Stimulated activated CD4-positive, alpha-beta T cell treated with anti-CD3 and anti-CD28 coated beads, Interleukin-15, amount 100 ng/mL, for 48 hours (primary cell): ENCODE measurements around the gene MAL.

Experiments used
- DNase-seq, 2 donors: peaks; one replicate each; pipeline ENCODE4 v3.0.0-alpha.2; 2020; ENCODE audit warnings: low read depth in 2 of 2

MAL gene

GRCh38 chr2:95025406-95026319 is at the start of gene MAL:
MAL (plus strand) TSS chr2:95025708; CDS start chr2:95025793, 85 bp downstream.
- DNase-seq: no peak

- no peak for DNase-seq
These were observed 47.7 kb upstream of the MAL start for GRCh38 chr2:94977826-94978225.

- no peak for DNase-seq
These were observed 46.6 kb upstream of the MAL start for GRCh38 chr2:94978917-94979316.

GRCh38 chr2:94979406-94980375 is 45.8 kb upstream of the MAL start:
- no peak for DNase-seq

- DNase-seq: no peak
These were observed 45.1 kb upstream of the MAL start for GRCh38 chr2:94980406-94980805.

GRCh38 chr2:94982156-94982555 is 43.4 kb upstream of the MAL start:
- no peak for DNase-seq

GRCh38 chr2:94982675-94983074 is 42.8 kb upstream of the MAL start:
- no peak for DNase-seq

GRCh38 chr2:94984964-94985575 is 40.4 kb upstream of the MAL start:
- DNase-seq: no peak

- no peak for DNase-seq
These were observed 39.9 kb upstream of the MAL start for GRCh38 chr2:94985636-94986035.

- peak in 1 of 2 donors; percentile 23 for DNase-seq
These were observed 39.0 kb upstream of the MAL start for GRCh38 chr2:94986392-94986963.

GRCh38 chr2:94987074-94988020 is 38.2 kb upstream of the MAL start:
- no peak for DNase-seq

- no peak for DNase-seq
These were observed 34.6 kb upstream of the MAL start for GRCh38 chr2:94990956-94991355.

GRCh38 chr2:94992360-94992759 is 33.1 kb upstream of the MAL start:
- no peak for DNase-seq

GRCh38 chr2:94993176-94994062 is 32.1 kb upstream of the MAL start:
- no peak for DNase-seq

- no peak for DNase-seq
These were observed 31.2 kb upstream of the MAL start for GRCh38 chr2:94994063-94994913.

GRCh38 chr2:94994914-94995552 is 30.5 kb upstream of the MAL start:
- no peak for DNase-seq

- DNase-seq: no peak
These were observed 29.8 kb upstream of the MAL start for GRCh38 chr2:94995553-94996304.
